Measurements from ENCODE around the gene LRP6.

Gene LRP6

GRCh38 chr12:12091977-12092663 is 174.7 kb downstream of the LRP6 start:
- no peak for TF ChIP-seq CTCF (conservative IDR thresholded peaks at IDR 0.05; ENCODE audit: low read depth, low read length)
- H3K4me3 ChIP-seq (ENCODE audit: low read length), result no peak overlapping the region
- no peak for DNase-seq (ENCODE audit: low read depth)

DNA sequence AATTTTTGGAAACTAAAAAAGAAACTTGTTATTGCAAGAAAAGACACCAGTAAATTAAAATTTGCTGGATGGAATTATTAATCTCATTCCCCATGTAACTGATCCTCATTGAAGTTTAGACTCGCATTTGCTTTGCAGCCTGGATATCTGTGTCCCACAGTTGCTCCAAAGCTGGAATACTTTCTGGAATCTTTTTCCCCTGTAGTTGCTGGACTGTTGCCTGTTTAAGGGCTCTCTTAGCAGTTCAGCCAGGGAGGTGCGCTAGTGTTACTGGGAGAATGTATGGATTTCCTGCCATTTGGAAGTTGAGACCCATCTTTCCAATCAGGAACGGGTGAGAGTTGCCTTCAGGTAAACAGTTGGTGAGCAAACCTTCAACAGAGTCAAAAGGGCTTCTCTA is 175.8 kb downstream of the LRP6 start:
- no peak for DNase-seq (ENCODE audit: low read depth)
- H3K4me3 ChIP-seq (ENCODE audit: low read length), result no peak overlapping the region
- no peak for TF ChIP-seq CTCF (conservative IDR thresholded peaks at IDR 0.05; ENCODE audit: low read depth, low read length)

DNA sequence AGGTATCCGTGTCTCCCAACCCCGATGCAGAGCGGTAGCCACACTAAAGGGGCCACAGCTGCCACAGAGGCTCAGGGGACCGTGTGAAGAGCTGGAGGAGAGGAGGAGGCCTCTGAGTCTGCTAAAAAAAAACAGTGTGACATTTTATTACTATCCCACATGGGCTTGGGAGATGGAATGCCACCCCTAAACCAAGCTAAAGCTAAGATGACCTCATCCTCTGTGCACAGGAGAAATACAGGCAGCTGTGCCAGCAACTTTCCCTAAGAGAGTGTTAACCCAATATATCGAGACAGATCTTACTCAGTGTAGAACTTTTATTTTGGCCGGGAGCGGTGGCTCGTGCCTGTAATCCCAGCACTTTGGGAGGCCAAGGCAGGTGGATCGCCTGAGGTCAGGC is 178.1 kb downstream of the LRP6 start:
- no peak for DNase-seq (ENCODE audit: low read depth)
- no peak for TF ChIP-seq CTCF (conservative IDR thresholded peaks at IDR 0.05; ENCODE audit: low read depth, low read length)
- no peak overlapping the region for H3K4me3 ChIP-seq (ENCODE audit: low read length)

GRCh38 chr12:12088147-12088546 is 178.7 kb downstream of the LRP6 start:
- no peak overlapping the region for H3K4me3 ChIP-seq (ENCODE audit: low read length)
- TF ChIP-seq CTCF (conservative IDR thresholded peaks at IDR 0.05; ENCODE audit: low read depth, low read length), result no peak
- DNase-seq (ENCODE audit: low read depth), result no peak

DNA sequence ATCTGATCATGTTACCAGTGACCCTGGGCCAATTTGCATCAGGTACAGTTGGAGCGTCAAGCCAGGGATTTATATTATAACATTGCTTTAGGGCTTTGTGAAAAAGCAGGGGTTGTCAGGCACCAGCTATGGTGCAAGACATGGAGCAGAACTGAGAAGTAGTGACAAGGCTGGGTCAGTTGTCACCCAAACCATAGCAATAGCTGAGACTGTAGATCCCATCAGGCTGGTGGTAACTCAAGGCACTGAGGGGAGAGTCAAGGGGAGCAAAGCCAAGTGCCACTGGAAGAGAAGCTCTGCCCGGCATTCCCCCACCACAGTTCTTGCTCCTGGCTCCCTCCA is 179.2 kb downstream of the LRP6 start:
- TF ChIP-seq CTCF (conservative IDR thresholded peaks at IDR 0.05; ENCODE audit: low read depth, low read length), result no peak
- H3K4me3 ChIP-seq (ENCODE audit: low read length), result no peak overlapping the region
- no peak for DNase-seq (ENCODE audit: low read depth)

DNA sequence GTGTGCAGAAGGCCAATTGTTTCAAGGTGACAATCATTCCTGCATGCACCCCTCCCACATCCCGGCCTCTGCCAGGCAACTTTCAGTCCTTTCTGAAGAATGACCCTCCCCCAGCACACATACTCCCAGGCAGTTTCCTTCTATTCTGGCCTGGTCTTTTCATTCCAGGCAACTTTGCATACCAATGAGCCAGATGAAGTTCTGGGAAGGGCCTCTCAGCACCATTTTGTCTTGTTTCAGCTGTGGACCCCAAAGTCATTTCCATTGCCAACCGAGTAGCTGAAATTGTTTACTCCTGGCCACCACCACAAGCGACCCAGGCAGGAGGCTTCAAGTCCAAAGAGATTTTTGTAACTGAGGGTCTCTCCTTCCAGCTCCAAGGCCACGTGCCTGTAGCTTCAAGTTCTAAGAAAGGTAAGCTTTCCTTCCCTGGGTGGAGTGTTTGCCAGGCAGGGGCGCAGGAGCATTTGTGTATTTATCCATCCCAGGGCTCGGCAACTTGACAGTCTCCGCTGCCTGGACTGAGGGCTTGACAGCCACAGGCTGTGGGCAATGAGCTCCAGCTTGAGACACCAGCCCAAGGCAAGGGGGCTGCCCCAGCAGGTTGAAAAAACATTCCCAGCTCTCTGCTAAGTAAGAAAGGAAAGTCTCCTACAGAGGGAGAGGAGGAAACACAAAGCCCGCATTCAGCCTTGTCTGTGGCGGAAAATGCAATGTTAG is 179.7 kb downstream of the LRP6 start:
- no peak for DNase-seq (ENCODE audit: low read depth)
- no peak overlapping the region for H3K4me3 ChIP-seq (ENCODE audit: low read length)
- no peak for TF ChIP-seq CTCF (conservative IDR thresholded peaks at IDR 0.05; ENCODE audit: low read depth, low read length)

DNA sequence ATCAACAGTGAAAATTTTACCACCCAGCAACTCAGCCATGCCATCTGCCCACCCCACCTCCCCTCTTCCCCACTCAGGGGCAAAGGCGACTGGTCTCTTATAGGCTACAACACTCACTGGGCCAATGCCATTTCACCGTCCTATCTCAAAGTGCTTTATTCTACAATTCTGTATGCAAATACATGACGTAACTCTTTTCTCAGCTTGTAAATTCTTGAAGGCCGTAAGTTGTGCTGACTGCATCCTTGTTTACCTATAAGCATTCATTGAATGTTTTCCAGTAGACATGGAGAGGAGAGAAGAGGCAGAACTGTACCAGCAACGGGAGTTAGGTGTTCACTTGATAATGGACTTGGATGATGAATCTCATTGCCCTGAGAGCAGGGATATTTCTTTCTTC is 180.5 kb downstream of the LRP6 start:
- TF ChIP-seq CTCF (conservative IDR thresholded peaks at IDR 0.05; ENCODE audit: low read depth, low read length), result no peak
- no peak for DNase-seq (ENCODE audit: low read depth)
- no peak overlapping the region for H3K4me3 ChIP-seq (ENCODE audit: low read length)
